Keratinocyte (primary cell): Measurements from ENCODE around the gene CCDC82. TPM values are rescaled to one million over a fixed set of nuclear protein-coding genes. Genes with fewer than 3 reads are reported as not detected.

ENCODE experiments used
- DNase-seq: peaks from one replicate; pipeline ENCODE4 v3.0.0-alpha.2; 2011; ENCODE audit warnings: low read depth, missing footprints, low spot score
- FAIRE-seq: peaks from 2 replicates; lab custom pipeline; 2011; peaks lifted over from hg19 to GRCh38; lab: Jason Lieb, UNC
- H2AFZ ChIP-seq: 2 replicates; pipeline ENCODE4 v1.6.0; 2012; ENCODE audit warnings: low read length, control low read depth, inconsistent platforms; ENCODE audit not compliant: control insufficient read depth
- H3K27ac ChIP-seq: 2 replicates; pipeline ENCODE4 v1.5.1; 2011; ENCODE audit warnings: low read length; ENCODE audit not compliant: control insufficient read depth, insufficient read depth
- H3K27me3 ChIP-seq: 3 replicates; pipeline ENCODE4 v1.6.0; 2011; ENCODE audit warnings: low read length; ENCODE audit not compliant: control insufficient read depth, insufficient read depth; ENCODE audit errors: extremely low read depth
- H3K36me3 ChIP-seq, 2 experiments: 2 replicates in 1 of 2; 3 replicates in 1 of 2; pipeline ENCODE4 v1.5.1; 2011; ENCODE audit warnings: low read length in 2 of 2, mild to moderate bottlenecking in 1 of 2; ENCODE audit not compliant: control insufficient read depth in 2 of 2, insufficient read depth in 2 of 2; ENCODE audit errors: extremely low read depth in 1 of 2
- H3K4me1 ChIP-seq: 3 replicates; pipeline ENCODE4 v1.5.1; 2011; ENCODE audit warnings: low read length; ENCODE audit not compliant: control insufficient read depth, insufficient read depth; ENCODE audit errors: extremely low read depth
- H3K4me2 ChIP-seq: 3 replicates; pipeline ENCODE4 v1.6.0; 2011; ENCODE audit warnings: low read depth, low read length; ENCODE audit not compliant: control insufficient read depth, insufficient read depth; ENCODE audit errors: extremely low read depth
- H3K4me3 ChIP-seq, 3 experiments: fragments of 200-600 bp in 1 of 3; sonication (generic) in 1 of 3; 2 replicates in 2 of 3; 3 replicates in 1 of 3; pipeline ENCODE4 v1.5.1; 2011 to 2016; ENCODE audit warnings: low read length in 3 of 3, mild to moderate bottlenecking in 3 of 3, control low read depth in 2 of 3, inconsistent platforms in 1 of 3, low read depth in 1 of 3, mixed read lengths in 1 of 3, mixed run types in 1 of 3, moderate library complexity in 1 of 3; ENCODE audit not compliant: control insufficient read depth in 2 of 3, insufficient read depth in 2 of 3; ENCODE audit errors: extremely low read depth in 1 of 3
- H3K79me2 ChIP-seq: 2 replicates; pipeline ENCODE4 v1.6.0; 2012; ENCODE audit warnings: low read length; ENCODE audit not compliant: control insufficient read depth, insufficient read depth
- H3K9ac ChIP-seq: 3 replicates; pipeline ENCODE4 v1.6.0; 2011; ENCODE audit warnings: low read length; ENCODE audit not compliant: control insufficient read depth, insufficient read depth; ENCODE audit errors: extremely low read depth
- H3K9me1 ChIP-seq: 3 replicates; pipeline ENCODE4 v1.6.0; 2011; ENCODE audit warnings: low read length; ENCODE audit not compliant: control insufficient read depth, insufficient read depth; ENCODE audit errors: extremely low read depth
- H3K9me3 ChIP-seq: 2 replicates; pipeline ENCODE4 v1.5.1; 2012; ENCODE audit warnings: low read depth, low read length; ENCODE audit not compliant: control insufficient read depth
- H4K20me1 ChIP-seq: 3 replicates; pipeline ENCODE4 v1.6.0; 2011; ENCODE audit warnings: low read length; ENCODE audit not compliant: control insufficient read depth, insufficient read depth; ENCODE audit errors: extremely low read depth
- EZH2 ChIP-seq: IDR thresholded peaks from one replicate; pipeline ENCODE4 v1.6.1; 2012; ENCODE audit warnings: inconsistent platforms, mild to moderate bottlenecking, low read length, moderate library complexity
- dilution Hi-C: fragments of 300-500 bp; cut with MboI; formaldehyde crosslinking; loops from one replicate; pipeline ENCODE4 v1.7.0; 2020; ENCODE audit warnings: low sequenced_read_pairs; ENCODE audit not compliant: extremely low pct_ligation_motif_present
- polyA plus RNA-seq, 5 experiments: library from polyadenylated mRNA; depleted of rRNA in 3 of 5; stranded (reverse) in 3 of 5; stranded (forward) in 1 of 5; unstranded in 1 of 5; fragments of >200 nt; gene quantifications; 1 replicate in 1 of 5; 2 replicates in 3 of 5; 3 replicates in 1 of 5; pipeline versions ENCODE4 v1.2.1 to v1.2.3, GENCODE V29; 2011 to 2012; ENCODE audit warnings: missing spikeins in 2 of 5, low read depth in 1 of 5, low replicate concordance in 1 of 5
- TF ChIP-seq, protein P1 (sequence below), 3 experiments: IDR thresholded peaks in 1 of 3; conservative IDR thresholded peaks in 1 of 3; optimal IDR thresholded peaks in 1 of 3; 2 replicates in 2 of 3; 3 replicates in 1 of 3; pipeline versions ENCODE3 to v1.5.1; 2011; ENCODE audit warnings: low read length in 3 of 3, mild to moderate bottlenecking in 3 of 3, moderate library complexity in 2 of 3, control low read depth in 1 of 3, inconsistent platforms in 1 of 3; ENCODE audit not compliant: insufficient read depth in 2 of 3; ENCODE audit errors: extremely low read depth in 1 of 3

The CCDC82 gene
- polyA plus RNA-seq, 1 donor (not counting 4 experiments of a cell fraction or from before 2014, with no cell fraction given): 19.3 TPM

DNA sequence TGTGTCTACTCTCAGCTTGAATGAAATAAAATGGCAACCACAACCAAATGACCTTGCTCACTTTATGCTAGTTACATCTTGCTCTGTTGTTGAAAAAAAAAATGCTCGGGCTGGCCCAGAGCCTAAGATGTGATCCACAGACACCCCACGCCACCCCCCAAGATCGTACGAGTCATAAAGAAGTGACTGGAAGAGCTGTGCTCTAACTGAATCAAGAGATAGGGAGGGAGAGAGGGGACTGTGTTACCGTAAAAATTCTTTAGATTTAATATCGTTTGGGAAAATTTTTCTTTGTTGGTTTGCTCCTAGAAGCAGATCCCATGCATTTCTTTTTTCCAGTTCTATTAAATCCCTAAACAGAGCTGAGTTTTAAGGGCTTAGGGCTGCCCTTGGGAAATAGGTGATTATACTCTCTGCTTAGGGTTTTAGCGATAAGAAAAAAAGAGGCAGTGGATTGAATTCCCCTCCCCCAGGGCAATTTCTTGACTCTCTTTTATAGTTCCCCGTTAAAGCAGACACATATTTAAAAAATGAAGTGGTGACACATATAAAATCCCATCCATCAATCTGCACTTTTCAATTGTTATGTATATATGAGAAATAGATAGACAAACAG is 61.2 kb downstream of the CCDC82 start:
- Histone ChIP-seq H3K27ac (peak overlapping the region; percentile 11), H3K79me2 (peaks cover 13% of the 10 kb centered on the region), H3K4me1 (peaks cover 35% of the 10 kb centered on the region), H3K9ac (peak overlapping the region; percentile 6), H3K36me3 (no peaks in the 10 kb centered on the region), H2AFZ (peak overlapping the region; percentile 62), H3K9me1 (no peaks in the 10 kb centered on the region), H3K9me3 (no peaks in the 10 kb centered on the region), H3K27me3 (no peaks in the 10 kb centered on the region), H4K20me1 (no peaks in the 10 kb centered on the region), H3K4me3 (peak overlapping the region in 1 of 3 experiments; percentile 9), H3K4me2 (peak overlapping the region; percentile 30)
- DNase-seq (no peak), FAIRE-seq (no peak)
- TF ChIP-seq, protein P1, sequence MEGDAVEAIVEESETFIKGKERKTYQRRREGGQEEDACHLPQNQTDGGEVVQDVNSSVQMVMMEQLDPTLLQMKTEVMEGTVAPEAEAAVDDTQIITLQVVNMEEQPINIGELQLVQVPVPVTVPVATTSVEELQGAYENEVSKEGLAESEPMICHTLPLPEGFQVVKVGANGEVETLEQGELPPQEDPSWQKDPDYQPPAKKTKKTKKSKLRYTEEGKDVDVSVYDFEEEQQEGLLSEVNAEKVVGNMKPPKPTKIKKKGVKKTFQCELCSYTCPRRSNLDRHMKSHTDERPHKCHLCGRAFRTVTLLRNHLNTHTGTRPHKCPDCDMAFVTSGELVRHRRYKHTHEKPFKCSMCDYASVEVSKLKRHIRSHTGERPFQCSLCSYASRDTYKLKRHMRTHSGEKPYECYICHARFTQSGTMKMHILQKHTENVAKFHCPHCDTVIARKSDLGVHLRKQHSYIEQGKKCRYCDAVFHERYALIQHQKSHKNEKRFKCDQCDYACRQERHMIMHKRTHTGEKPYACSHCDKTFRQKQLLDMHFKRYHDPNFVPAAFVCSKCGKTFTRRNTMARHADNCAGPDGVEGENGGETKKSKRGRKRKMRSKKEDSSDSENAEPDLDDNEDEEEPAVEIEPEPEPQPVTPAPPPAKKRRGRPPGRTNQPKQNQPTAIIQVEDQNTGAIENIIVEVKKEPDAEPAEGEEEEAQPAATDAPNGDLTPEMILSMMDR (optimal IDR thresholded peaks at IDR 0.05 in 1 of 3, IDR thresholded peaks at IDR 0.05 in 1 of 3, conservative IDR thresholded peaks at IDR 0.05 in 1 of 3; ENCODE audit: extremely low read depth in 1 of 3, insufficient read depth in 2 of 3, low read length in 3 of 3): no peak
- TF ChIP-seq EZH2: no peak
- dilution Hi-C loops: no loop called here

DNA sequence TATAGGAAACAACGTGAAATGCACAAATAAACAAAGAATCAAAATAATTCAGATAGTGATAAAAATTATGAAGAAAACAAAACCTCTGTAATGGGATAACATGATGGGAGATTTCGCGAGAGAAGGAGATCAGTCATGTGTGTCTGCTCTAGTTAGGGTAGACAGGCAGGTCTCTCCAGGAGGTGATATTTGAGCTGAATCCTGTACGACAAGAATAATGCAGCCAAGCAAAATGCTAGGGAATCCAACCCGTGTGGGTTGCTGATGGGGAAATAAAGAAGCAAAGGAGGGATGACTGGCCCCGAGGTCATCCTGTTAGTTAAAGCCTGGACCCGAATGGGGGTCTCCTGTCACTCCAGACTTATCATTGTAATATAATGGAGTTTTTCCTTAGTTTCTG is 62.8 kb downstream of the CCDC82 start:
- H3K9me1 ChIP-seq: no peaks in the 10 kb centered on the region
- no peak overlapping the region for H3K4me3 ChIP-seq
- H2AFZ ChIP-seq: no peak overlapping the region
- H3K4me2 ChIP-seq: no peak overlapping the region
- H3K9ac ChIP-seq: no peak overlapping the region
- H4K20me1 ChIP-seq: no peaks in the 10 kb centered on the region
- peaks cover 14% of the 10 kb centered on the region for H3K79me2 ChIP-seq
- H3K9me3 ChIP-seq: no peaks in the 10 kb centered on the region
- FAIRE-seq (no peak), DNase-seq (no peak)
- H3K36me3 ChIP-seq: no peaks in the 10 kb centered on the region
- no peak overlapping the region for H3K27ac ChIP-seq
- H3K4me1 ChIP-seq: peaks cover 35% of the 10 kb centered on the region
- dilution Hi-C loops: no loop called here
- no peaks in the 10 kb centered on the region for H3K27me3 ChIP-seq
- no peak for TF ChIP-seq EZH2
- TF ChIP-seq, protein P1 (optimal IDR thresholded peaks at IDR 0.05 in 1 of 3, IDR thresholded peaks at IDR 0.05 in 1 of 3, conservative IDR thresholded peaks at IDR 0.05 in 1 of 3; ENCODE audit: extremely low read depth in 1 of 3, insufficient read depth in 2 of 3, low read length in 3 of 3): no peak
